A549 treated with dexamethasone at 1 μM for 4 hours (cell line): ENCODE measurements around the gene PRR7. TPM values are rescaled to one million over a fixed set of nuclear protein-coding genes. Genes with fewer than 3 reads are reported as not detected.

Experiments used
- total RNA-seq: library from RNA; stranded (reverse); fragments of 200-300 nt; extraction: Qiagen RNA extraction; gene quantifications from 5 replicates; pipeline ENCODE4 v1.2.3, GENCODE V29; 2022

The PRR7 gene
- total RNA-seq, result 13.0 to 28.8 TPM (median 25.0 TPM) in 5 replicates

GRCh38 chr5:177446200-177447065, at the start of gene PRR7:
PRR7 (plus strand) TSS chr5:177446814; CDS start chr5:177455068, 8,254 bp downstream.

GRCh38 chr5:177399997-177400868, 46.4 kb upstream of the PRR7 start, which contains the start of gene PFN3:
PFN3 (minus strand) TSS chr5:177400661; CDS start chr5:177400576, 85 bp downstream.

GRCh38 chr5:177409043-177409801, 37.4 kb upstream of the PRR7 start, which contains the start of gene F12:
F12 (minus strand) TSS chr5:177409564; CDS start chr5:177409527, 37 bp downstream.

GRCh38 chr5:177426566-177427210, 19.9 kb upstream of the PRR7 start, which contains the start of gene GRK6:
GRK6 (plus strand) TSS chr5:177426676; CDS start chr5:177426846, 170 bp downstream.

GRCh38 chr5:177473443-177474001, 26.9 kb downstream of the PRR7 start, which contains the start of gene DBN1:
DBN1 (minus strand) TSS chr5:177473634; CDS start chr5:177473521, 113 bp downstream.

GRCh38 chr5:177497292-177498012, 50.8 kb downstream of the PRR7 start, which contains the start of gene PDLIM7:
PDLIM7 (minus strand) TSS chr5:177497604; CDS start chr5:177496512, 1,092 bp downstream.

Other genes with a start within 250 kb of the PRR7 start
- 17.7 to 25.7 TPM (median 23.5 TPM) in 5 replicates for gene RAB24, start 143.1 kb upstream of the PRR7 start, total RNA-seq
- 272 to 376 TPM (median 337 TPM) in 5 replicates for gene PRELID1, start 143.0 kb upstream of the PRR7 start, total RNA-seq
- gene MXD3, start 134.9 kb upstream of the PRR7 start, total RNA-seq, result 10.4 to 18.0 TPM (median 15.6 TPM) in 5 replicates
- 200 to 231 TPM (median 213 TPM) in 5 replicates for gene LMAN2, start 95.1 kb upstream of the PRR7 start, total RNA-seq
- 4.1 to 6.2 TPM (median 4.7 TPM) in 5 replicates for gene RGS14, start 88.9 kb upstream of the PRR7 start, total RNA-seq
- gene SLC34A1, start 62.4 kb upstream of the PRR7 start, total RNA-seq, result not detected in 5 replicates
- gene PFN3, start 46.2 kb upstream of the PRR7 start, total RNA-seq, result not detected in 5 replicates
- 14.4 to 21.3 TPM (median 19.4 TPM) in 5 replicates for gene F12, start 37.2 kb upstream of the PRR7 start, total RNA-seq
- gene GRK6, start 20.1 kb upstream of the PRR7 start, total RNA-seq, result 17.2 to 26.5 TPM (median 25.4 TPM) in 5 replicates
- 49.5 to 81.7 TPM (median 75.9 TPM) in 5 replicates for gene DBN1, start 26.8 kb downstream of the PRR7 start, total RNA-seq
- gene PDLIM7, start 50.8 kb downstream of the PRR7 start, total RNA-seq, result 68.9 to 94.5 TPM (median 82.0 TPM) in 5 replicates
- 1.8 to 5.4 TPM (median 3.9 TPM) in 5 replicates for gene DOK3, start 63.0 kb downstream of the PRR7 start, total RNA-seq
- gene DDX41, start 70.1 kb downstream of the PRR7 start, total RNA-seq, result 77.4 to 99.6 TPM (median 94.7 TPM) in 5 replicates
- gene FAM193B, start 107.7 kb downstream of the PRR7 start, total RNA-seq, result 14.0 to 33.5 TPM (median 31.7 TPM) in 5 replicates
- 234 to 317 TPM (median 245 TPM) in 5 replicates for gene TMED9, start 145.4 kb downstream of the PRR7 start, total RNA-seq
- 18.6 to 27.3 TPM (median 25.4 TPM) in 5 replicates for gene B4GALT7, start 153.3 kb downstream of the PRR7 start, total RNA-seq